Endothelial cell of umbilical vein (primary cell): ENCODE results near the gene NUDT12. TPM values are rescaled to one million over a fixed set of nuclear protein-coding genes. Genes with fewer than 3 reads are reported as not detected.

Source experiments
- BruUV-seq: library from RNA; stranded (reverse); fragments of 400-500 nt; replicated peaks from 2 replicates; lab custom pipeline; 2021; lab: Mats Ljungman, UMichigan
- CTCF ChIA-PET: fragments of 300-600, 350-600 bp; sonication (Branson Sonifier 250); formaldehyde crosslinking; loops from one replicate; lab custom pipeline; 2021; ENCODE audit warnings: antibody characterized with exemption, inconsistent platforms; lab: Charles Lee
- POLR2A ChIA-PET: fragments of 300-600, 350-600 bp; sonication (Branson Sonifier 250); formaldehyde crosslinking; loops from one replicate; lab custom pipeline; 2021; ENCODE audit warnings: antibody characterized with exemption, inconsistent platforms; lab: Charles Lee
- DNase-seq: peaks from one replicate; pipeline ENCODE4 v3.0.0-alpha.2; 2011; ENCODE audit warnings: low read depth, low spot score
- FAIRE-seq: peaks from 2 replicates; lab custom pipeline; 2011; peaks lifted over from hg19 to GRCh38; lab: Jason Lieb, UNC
- H2AFZ ChIP-seq: 2 replicates; pipeline ENCODE4 v1.6.0; 2012; ENCODE audit warnings: low read depth, low read length, control low read depth, inconsistent platforms
- H3K27ac ChIP-seq: 2 replicates; pipeline ENCODE4 v1.5.1; 2011; ENCODE audit warnings: low read depth, mild to moderate bottlenecking, control low read depth, low read length, moderate library complexity; ENCODE audit not compliant: insufficient read depth
- H3K27me3 ChIP-seq, 2 experiments: 2 replicates each; pipeline versions ENCODE4 v1.6.0 to v1.6.1; 2011; ENCODE audit warnings: low read length in 2 of 2, mixed read lengths in 1 of 2; ENCODE audit not compliant: control insufficient read depth in 2 of 2, insufficient read depth in 2 of 2
- H3K36me3 ChIP-seq, 2 experiments: 2 replicates in 1 of 2; 3 replicates in 1 of 2; pipeline ENCODE4 v1.5.1; 2011; ENCODE audit warnings: low read length in 2 of 2, mild to moderate bottlenecking in 1 of 2, moderate library complexity in 1 of 2; ENCODE audit not compliant: control insufficient read depth in 2 of 2, insufficient read depth in 2 of 2; ENCODE audit errors: extremely low read depth in 1 of 2
- H3K4me1 ChIP-seq: 3 replicates; pipeline ENCODE4 v1.5.1; 2011; ENCODE audit warnings: mild to moderate bottlenecking, low read length; ENCODE audit not compliant: control insufficient read depth, insufficient read depth; ENCODE audit errors: extremely low read depth
- H3K4me2 ChIP-seq: 2 replicates; pipeline ENCODE4 v1.6.1; 2011; ENCODE audit warnings: low read length, control low read depth, mixed read lengths; ENCODE audit not compliant: insufficient read depth
- H3K4me3 ChIP-seq, 3 experiments: fragments of 200-600 bp in 1 of 3; sonication (generic), shearing (Covaris generic) in 1 of 3; replicated peaks in 1 of 3; 2 replicates each; pipeline ENCODE4 v1.5.1; 2011 to 2016; ENCODE audit warnings: control low read depth in 3 of 3, low read length in 3 of 3, mild to moderate bottlenecking in 2 of 3, inconsistent platforms in 1 of 3, low read depth in 1 of 3, moderate library complexity in 1 of 3; ENCODE audit not compliant: insufficient read depth in 1 of 3
- H3K79me2 ChIP-seq: 2 replicates; pipeline ENCODE4 v1.6.0; 2012; ENCODE audit warnings: low read length, inconsistent platforms; ENCODE audit not compliant: control insufficient read depth, insufficient read depth
- H3K9ac ChIP-seq: replicated peaks from 2 replicates; pipeline ENCODE3; 2011; ENCODE audit warnings: low read length, control low read depth; ENCODE audit not compliant: insufficient read depth; ENCODE audit errors: extremely low read depth
- H3K9me1 ChIP-seq: replicated peaks from 3 replicates; pipeline ENCODE4 v1.6.0; 2011; ENCODE audit warnings: mild to moderate bottlenecking, low read length; ENCODE audit not compliant: control insufficient read depth, insufficient read depth; ENCODE audit errors: extremely low read depth
- H3K9me3 ChIP-seq: replicated peaks from 2 replicates; pipeline ENCODE4 v1.5.1; 2012; ENCODE audit warnings: low read length, inconsistent platforms; ENCODE audit not compliant: control insufficient read depth, insufficient read depth
- H4K20me1 ChIP-seq: replicated peaks from 2 replicates; pipeline ENCODE3; 2011; ENCODE audit warnings: mild to moderate bottlenecking, low read length; ENCODE audit not compliant: control insufficient read depth, insufficient read depth; ENCODE audit errors: extremely low read depth
- CTCF ChIP-seq, 2 donors: IDR thresholded peaks; 1 replicate in 1 of 2; 2 replicates in 1 of 2; pipeline ENCODE4 v1.5.1; 2011; ENCODE audit warnings: low read length in 2 of 2, mild to moderate bottlenecking in 2 of 2, moderate library complexity in 2 of 2, control low read depth in 1 of 2, inconsistent platforms in 1 of 2, low read depth in 1 of 2; ENCODE audit not compliant: insufficient read depth in 1 of 2; ENCODE audit errors: extremely low read depth in 1 of 2
- EZH2 ChIP-seq: IDR thresholded peaks from 2 replicates; pipeline ENCODE4 v1.6.1; 2012; ENCODE audit warnings: borderline replicate concordance, low read depth, mild to moderate bottlenecking, moderate library complexity, low read length, inconsistent platforms; ENCODE audit not compliant: severe bottlenecking
- FOS ChIP-seq: IDR thresholded peaks from 2 replicates; pipeline ENCODE4 v1.6.1; 2011; ENCODE audit warnings: mild to moderate bottlenecking, low read length, moderate library complexity, borderline replicate concordance; ENCODE audit not compliant: insufficient read depth
- GATA2 ChIP-seq: IDR thresholded peaks from 2 replicates; pipeline ENCODE4 v1.7.0; 2011; ENCODE audit warnings: low read depth, mild to moderate bottlenecking, moderate library complexity, mixed read lengths, low read length; ENCODE audit not compliant: insufficient read length, insufficient read depth
- JUN ChIP-seq: IDR thresholded peaks from 2 replicates; pipeline ENCODE4 v1.6.1; 2011; ENCODE audit warnings: borderline replicate concordance, low read depth; ENCODE audit not compliant: insufficient read length, insufficient read depth
- MAX ChIP-seq: IDR thresholded peaks from 2 replicates; pipeline ENCODE4 v1.6.1; 2011; ENCODE audit not compliant: insufficient read depth, insufficient read length
- MYC ChIP-seq: IDR thresholded peaks from one replicate; pipeline ENCODE4 v1.6.1; 2011; ENCODE audit warnings: mild to moderate bottlenecking, low read depth, low read length
- POLR2A ChIP-seq: IDR thresholded peaks from 2 replicates; pipeline ENCODE4 v1.6.1; 2012; ENCODE audit warnings: low read depth, mild to moderate bottlenecking, control low read depth, low read length
- POLR2AphosphoS5 ChIP-seq: IDR thresholded peaks from 2 replicates; pipeline ENCODE4 v1.6.1; 2012; ENCODE audit warnings: low read depth, mild to moderate bottlenecking, control low read depth, low read length, moderate library complexity; ENCODE audit not compliant: insufficient read depth
- dilution Hi-C: fragments of 300-500 bp; cut with MboI; formaldehyde crosslinking; loops from one replicate; pipeline ENCODE4 v1.15.0; 2019; ENCODE audit warnings: low sequenced_read_pairs; ENCODE audit not compliant: extremely low pct_ligation_motif_present
- intact Hi-C: fragments of 100-400 bp; cut with micrococcal nuclease; formaldehyde crosslinking; loops from one replicate; pipeline ENCODE4 v1.10.0; 2022
- polyA plus RNA-seq, 4 experiments: library from polyadenylated mRNA; depleted of rRNA in 3 of 4; stranded (reverse) in 3 of 4; unstranded in 1 of 4; fragments of >200 nt; gene quantifications; 2 replicates each; pipeline versions ENCODE4 v1.2.1 to v1.2.3, GENCODE V29; 2011 to 2012; ENCODE audit warnings: missing spikeins in 1 of 4
- total RNA-seq: library from RNA; stranded (reverse); gene quantifications from 2 replicates; pipeline ENCODE4 v1.2.3, GENCODE V29; 2021

NUDT12 gene
- total and polyA plus RNA-seq, 2 donors (not counting 3 experiments of a cell fraction or from before 2014, with no cell fraction given) = 1.3 to 4.9 TPM

GRCh38 chr5:103514371-103514770 is 48.2 kb downstream of the NUDT12 start:
- Histone ChIP-seq H3K4me1 (no peaks in the 10 kb centered on the region), H3K27ac (no peak overlapping the region), H3K4me2 (no peak overlapping the region), H3K9ac (no peak overlapping the region), H3K4me3 (no peak overlapping the region), H3K9me3 (no peaks in the 10 kb centered on the region), H3K9me1 (no peaks in the 10 kb centered on the region), H3K36me3 (no peaks in the 10 kb centered on the region), H3K79me2 (no peaks in the 10 kb centered on the region), H2AFZ (no peak overlapping the region), H3K27me3 (peaks cover 0 to 3% of the 10 kb centered on the region in 2 experiments), H4K20me1 (no peaks in the 10 kb centered on the region)
- no peak for TF ChIP-seq EZH2
- no peak for TF ChIP-seq POLR2A
- TF ChIP-seq FOS = no peak
- TF ChIP-seq POLR2AphosphoS5 = no peak
- no peak for TF ChIP-seq GATA2
- TF ChIP-seq MYC = no peak
- TF ChIP-seq JUN = no peak
- no peak for TF ChIP-seq MAX
- TF ChIP-seq CTCF (IDR thresholded peaks at IDR 0.05; ENCODE audit: extremely low read depth in 1 of 2, insufficient read depth in 1 of 2, low read depth in 1 of 2, low read length in 2 of 2) = no peak
- DNase-seq (no peak), FAIRE-seq (no peak)
- dilution Hi-C loops (no loop called here), intact Hi-C loops (no loop called here)
- ChIA-PET CTCF (interaction anchor here (1.2 to 1.4 kb wide), 2 partner anchors 8 to 10 kb away, joined by 3 to 4 read pairs; no protein-coding TSS in a partner anchor), POLR2A (no interaction called here)
- no TSS peak for BruUV-seq
